H1 (cell line): ENCODE data around the gene MMP24OS. TPM values are rescaled to one million over a fixed set of nuclear protein-coding genes. Genes with fewer than 3 reads are reported as not detected.

ENCODE experiments used
- CTCF ChIA-PET: fragments of 300-600 bp; sonication (Branson Sonifier 250); formaldehyde crosslinking; loops from one replicate; lab custom pipeline; 2021; ENCODE audit not compliant: partially characterized antibody; lab: Charles Lee
- POLR2A ChIA-PET: fragments of 300-600 bp; sonication (Branson Sonifier 250); formaldehyde crosslinking; loops from one replicate; lab custom pipeline; 2021; ENCODE audit warnings: inconsistent platforms; ENCODE audit not compliant: partially characterized antibody; lab: Charles Lee
- DNase-seq, 2 experiments: peaks; one replicate each; pipeline versions ENCODE4 v3.0.0 to v3.0.0-alpha.2; 2010 to 2022; ENCODE audit warnings: low spot score in 2 of 2, low read depth in 1 of 2, mixed read lengths in 1 of 2
- FAIRE-seq: peaks from 2 replicates; lab custom pipeline; 2011; peaks lifted over from hg19 to GRCh38; lab: Jason Lieb, UNC
- H2AFZ ChIP-seq: 2 replicates; pipeline ENCODE4 v1.8.1; 2012; ENCODE audit warnings: low read length, inconsistent platforms
- H2AK5ac ChIP-seq: 2 replicates; pipeline ENCODE4 v1.6.1; 2013; ENCODE audit warnings: low read depth, low read length
- H2BK120ac ChIP-seq: replicated peaks from 2 replicates; pipeline ENCODE3; 2013; ENCODE audit warnings: low read depth, low read length, inconsistent platforms
- H2BK12ac ChIP-seq: 2 replicates; pipeline ENCODE4 v1.6.1; 2013; ENCODE audit warnings: low read depth, low read length
- H2BK15ac ChIP-seq: 2 replicates; pipeline ENCODE4 v1.6.1; 2013; ENCODE audit warnings: low read length
- H2BK20ac ChIP-seq: 2 replicates; pipeline ENCODE4 v1.6.1; 2013; ENCODE audit warnings: low read length
- H2BK5ac ChIP-seq: 2 replicates; pipeline ENCODE4 v1.6.1; 2013; ENCODE audit warnings: low read depth, low read length
- H3K14ac ChIP-seq: 2 replicates; pipeline ENCODE4 v1.6.1; 2013; ENCODE audit warnings: inconsistent platforms; ENCODE audit not compliant: insufficient read length
- H3K18ac ChIP-seq: 2 replicates; pipeline ENCODE4 v1.6.1; 2013; ENCODE audit warnings: low read length; ENCODE audit errors: extremely low read depth
- H3K23ac ChIP-seq: 2 replicates; pipeline ENCODE4 v1.6.1; 2013; ENCODE audit warnings: inconsistent platforms; ENCODE audit not compliant: insufficient read length
- H3K23me2 ChIP-seq: 2 replicates; pipeline ENCODE4 v1.6.1; 2013; ENCODE audit warnings: low read depth, low read length
- H3K27ac ChIP-seq: 2 replicates; pipeline ENCODE4 v1.6.1; 2011; ENCODE audit warnings: low read depth, low read length, inconsistent platforms
- H3K27me3 ChIP-seq, 4 experiments: replicated peaks in 1 of 4; 1 replicate in 1 of 4; 2 replicates in 3 of 4; pipeline versions ENCODE4 v1.6.1 to v1.8.1; 2011 to 2013; ENCODE audit warnings: low read length in 3 of 4, mild to moderate bottlenecking in 3 of 4, inconsistent platforms in 2 of 4, mixed read lengths in 2 of 4, moderate library complexity in 1 of 4; ENCODE audit not compliant: control insufficient read depth in 3 of 4, insufficient read depth in 3 of 4; ENCODE audit errors: extremely low read depth in 1 of 4
- H3K36me3 ChIP-seq, 4 experiments: 2 replicates each; pipeline versions ENCODE4 v1.6.1 to v1.8.1; 2011 to 2013; ENCODE audit warnings: mild to moderate bottlenecking in 4 of 4, low read length in 3 of 4, moderate library complexity in 2 of 4, control low read depth in 1 of 4, inconsistent platforms in 1 of 4; ENCODE audit not compliant: insufficient read depth in 4 of 4, control insufficient read depth in 2 of 4
- H3K4ac ChIP-seq: replicated peaks from 2 replicates; pipeline ENCODE3; 2013; ENCODE audit warnings: low read length, low read depth, mixed read lengths, inconsistent platforms; ENCODE audit not compliant: insufficient read length
- H3K4me1 ChIP-seq, 4 experiments: replicated peaks in 1 of 4; 1 replicate in 1 of 4; 2 replicates in 3 of 4; pipeline versions ENCODE4 v1.6.1 to v1.8.1; 2011 to 2013; ENCODE audit warnings: low read length in 3 of 4, inconsistent platforms in 2 of 4, mixed read lengths in 1 of 4; ENCODE audit not compliant: insufficient read depth in 4 of 4, control insufficient read depth in 3 of 4
- H3K4me2 ChIP-seq, 2 experiments: 2 replicates each; pipeline versions ENCODE4 v1.6.1 to v1.8.1; 2011 to 2013; ENCODE audit warnings: low read depth in 2 of 2, low read length in 2 of 2, control low read depth in 1 of 2, inconsistent platforms in 1 of 2, mild to moderate bottlenecking in 1 of 2; ENCODE audit not compliant: insufficient read depth in 1 of 2
- H3K4me3 ChIP-seq, 4 experiments: fragments of 200-600, 300-600 bp in 1 of 4; sonication (generic), shearing (Covaris generic), sonication (Bioruptor Twin) in 1 of 4; 2 replicates each; pipeline versions ENCODE4 v1.5.1 to v1.8.1; 2011 to 2016; ENCODE audit warnings: low read length in 4 of 4, low read depth in 3 of 4, control low read depth in 2 of 4, inconsistent platforms in 2 of 4, mild to moderate bottlenecking in 2 of 4, mixed read lengths in 1 of 4, moderate library complexity in 1 of 4; ENCODE audit not compliant: insufficient read depth in 2 of 4; ENCODE audit errors: extremely low read depth in 1 of 4
- H3K56ac ChIP-seq: replicated peaks from 2 replicates; pipeline ENCODE3; 2013; ENCODE audit warnings: low read depth, mild to moderate bottlenecking, mixed read lengths, low read length, inconsistent platforms; ENCODE audit not compliant: insufficient read length
- H3K79me1 ChIP-seq: 2 replicates; pipeline ENCODE4 v1.6.1; 2013; ENCODE audit warnings: low read depth, low read length, control low read depth
- H3K79me2 ChIP-seq, 2 experiments: 2 replicates each; pipeline versions ENCODE4 v1.6.1 to v1.8.1; 2012 to 2013; ENCODE audit warnings: low read length in 2 of 2, mild to moderate bottlenecking in 2 of 2, inconsistent platforms in 1 of 2; ENCODE audit not compliant: insufficient read depth in 2 of 2, control insufficient read depth in 1 of 2
- H3K9ac ChIP-seq, 4 experiments: replicated peaks in 1 of 4; 1 replicate in 1 of 4; 2 replicates in 3 of 4; pipeline versions ENCODE4 v1.6.1 to v1.8.1; 2011 to 2013; ENCODE audit warnings: low read depth in 3 of 4, low read length in 3 of 4, control low read depth in 2 of 4, mild to moderate bottlenecking in 2 of 4, moderate library complexity in 2 of 4, inconsistent platforms in 1 of 4; ENCODE audit errors: extremely low read depth in 1 of 4
- H3K9me3 ChIP-seq, 2 experiments: 2 replicates each; pipeline versions ENCODE4 v1.6.1 to v1.8.1; 2012 to 2013; ENCODE audit warnings: mild to moderate bottlenecking in 2 of 2, moderate library complexity in 2 of 2, control low read depth in 1 of 2, inconsistent platforms in 1 of 2, low read depth in 1 of 2, low read length in 1 of 2, mixed read lengths in 1 of 2; ENCODE audit not compliant: insufficient read depth in 2 of 2
- H4K20me1 ChIP-seq, 2 experiments: replicated peaks in 1 of 2; 2 replicates each; pipeline versions ENCODE3 to v1.8.1; 2011 to 2013; ENCODE audit warnings: inconsistent platforms in 2 of 2, low read length in 2 of 2, mild to moderate bottlenecking in 1 of 2; ENCODE audit not compliant: insufficient read depth in 2 of 2, control insufficient read depth in 1 of 2
- H4K5ac ChIP-seq: 2 replicates; pipeline ENCODE4 v1.6.1; 2013; ENCODE audit warnings: low read length, low read depth, mixed read lengths, inconsistent platforms; ENCODE audit not compliant: insufficient read length
- H4K8ac ChIP-seq: 2 replicates; pipeline ENCODE4 v1.8.0; 2013; ENCODE audit warnings: mild to moderate bottlenecking, moderate library complexity, low read length, inconsistent platforms; ENCODE audit not compliant: insufficient read depth; ENCODE audit errors: extremely low read depth
- H4K91ac ChIP-seq: replicated peaks from 2 replicates; pipeline ENCODE3; 2013; ENCODE audit warnings: low read length, mixed read lengths, inconsistent platforms; ENCODE audit not compliant: insufficient read length
- CREB1 ChIP-seq: IDR thresholded peaks from 2 replicates; pipeline ENCODE4 v1.6.1; 2012; ENCODE audit warnings: inconsistent platforms
- CTCF ChIP-seq, 3 experiments: IDR thresholded peaks; 1 replicate in 2 of 3; 2 replicates in 1 of 3; pipeline versions ENCODE4 v1.5.1 to v1.6.1; 2011; ENCODE audit warnings: low read length in 3 of 3, mild to moderate bottlenecking in 3 of 3, inconsistent platforms in 2 of 3, low read depth in 1 of 3, moderate library complexity in 1 of 3; ENCODE audit not compliant: insufficient read depth in 1 of 3; ENCODE audit errors: control extremely low read depth in 1 of 3
- EP300 ChIP-seq, 2 experiments: IDR thresholded peaks; 1 replicate in 1 of 2; 2 replicates in 1 of 2; pipeline ENCODE4 v1.6.1; 2011 to 2012; ENCODE audit warnings: low read depth in 2 of 2, low read length in 2 of 2, mild to moderate bottlenecking in 2 of 2, borderline replicate concordance in 1 of 2, inconsistent platforms in 1 of 2, moderate library complexity in 1 of 2
- KDM4A ChIP-seq: IDR thresholded peaks from one replicate; pipeline ENCODE4 v1.7.1; 2012; ENCODE audit warnings: low read depth, mild to moderate bottlenecking, moderate library complexity, low read length, inconsistent platforms; ENCODE audit not compliant: severe bottlenecking
- MAFK ChIP-seq: IDR thresholded peaks from 2 replicates; pipeline ENCODE4 v1.6.1; 2012; ENCODE audit warnings: low read depth, mild to moderate bottlenecking, improper control_type of control experiment, low read length
- RNF2 ChIP-seq: fragments of 200-900, 300-1000 bp; sonication (generic); IDR thresholded peaks from 2 replicates; pipeline ENCODE4 v1.7.1; 2016; ENCODE audit warnings: borderline replicate concordance, low read depth, mild to moderate bottlenecking, antibody characterized with exemption, low read length; ENCODE audit not compliant: poor library complexity, severe bottlenecking; ENCODE audit errors: missing control alignments
- RXRA ChIP-seq: IDR thresholded peaks from 2 replicates; pipeline ENCODE4 v1.6.1; 2011; ENCODE audit warnings: low read depth, mild to moderate bottlenecking, low read length, moderate library complexity; ENCODE audit not compliant: insufficient read depth
- WGBS, 2 experiments: shearing (Covaris generic) in 1 of 2; methylation state at CpG; one replicate each; pipeline versions ENCODE4 v1.1.6 to v1.1.7; 2013 to 2015; ENCODE audit warnings: low lambda C conversion rate in 2 of 2, mixed read lengths in 2 of 2, inconsistent platforms in 1 of 2, low coverage in 1 of 2, missing lambda C conversion rate in 1 of 2; ENCODE audit not compliant: insufficient replicate concordance in 2 of 2, insufficient coverage in 1 of 2, insufficient read length in 1 of 2; ENCODE audit errors: extremely low coverage in 1 of 2, missing lambda C conversion rate in 1 of 2; 5-methylcytosine and 5-hydroxymethylcytosine counted together
- polyA plus RNA-seq, 7 experiments: library from polyadenylated mRNA; depleted of rRNA in 3 of 7; stranded (reverse) in 5 of 7; unstranded in 2 of 7; fragments of >200 nt in 5 of 7; fragments of 200-250 nt in 2 of 7; gene quantifications; 1 replicate in 5 of 7; 2 replicates in 1 of 7; 4 replicates in 1 of 7; pipeline versions ENCODE4 v1.2.1 to v1.2.3, GENCODE V29; 2011 to 2013; ENCODE audit warnings: missing spikeins in 2 of 7, mixed read lengths in 2 of 7
- total RNA-seq: library from RNA; stranded (reverse); fragmentation: NEBNext Ultra II Directional; extraction: Animal tissue kit (Norgen Biotek cat#: 25700); gene quantifications from 2 replicates; pipeline ENCODE4 v1.2.1, GENCODE V29; 2021

Gene MMP24OS
- total and polyA plus RNA-seq, 2 of the 8 experiments (the other 6 are each of a cell fraction or from before 2014, with no cell fraction given), result 19.0 to 21.3 TPM

DNA sequence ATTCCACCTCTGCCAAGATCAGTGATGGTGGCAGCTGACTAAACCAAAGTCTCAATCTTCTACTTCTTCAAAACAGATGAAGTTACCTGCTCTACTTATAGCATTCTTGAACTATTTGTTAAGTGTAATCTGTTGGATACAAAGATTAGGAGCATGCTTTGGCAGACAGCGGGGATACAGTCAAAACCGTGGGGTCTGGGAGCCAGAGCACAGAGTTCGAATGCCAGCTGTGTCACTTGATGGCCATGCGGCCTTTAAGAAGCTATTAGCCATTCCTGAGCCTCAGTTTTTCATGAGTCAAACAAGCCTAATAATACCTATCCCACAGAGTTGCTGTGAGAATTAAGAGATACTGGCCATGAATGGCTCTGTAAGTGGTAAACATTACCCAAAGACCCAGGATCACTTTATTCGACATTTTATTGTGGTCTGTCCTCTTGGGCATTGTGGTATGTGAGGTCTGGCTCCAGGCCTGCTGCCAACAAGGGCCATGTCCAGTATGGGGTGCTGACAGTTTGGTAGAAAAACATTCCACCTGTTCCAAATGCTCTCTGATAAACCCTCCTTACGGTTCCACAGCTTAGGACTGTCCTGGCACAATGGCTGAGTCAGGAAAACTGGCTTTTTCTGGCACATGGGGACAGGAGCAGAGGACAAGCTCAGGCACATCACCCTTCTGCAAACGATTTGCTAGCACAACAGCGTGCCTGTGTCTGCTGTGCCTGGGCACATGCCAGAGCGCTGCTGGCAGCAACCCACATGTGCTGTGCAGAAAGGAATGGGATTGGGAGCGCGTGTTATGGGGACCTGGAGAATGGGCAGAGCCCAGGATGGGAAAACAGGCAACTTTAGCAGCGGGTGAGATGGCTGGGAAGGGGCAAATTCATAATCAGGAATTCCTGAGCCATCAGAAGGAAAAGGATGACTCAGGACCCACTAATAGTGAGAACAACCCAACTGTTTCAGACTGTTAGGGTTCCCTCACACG, 30.0 kb upstream of the MMP24OS start:
- Histone ChIP-seq H3K23me2 (no peaks in the 10 kb centered on the region), H3K79me2 (no peaks in the 10 kb centered on the region), H4K8ac (peak overlapping the region; percentile 66; the same call in 1 of the 2 replicates), H3K4me3 (no peak overlapping the region), H4K5ac (no peak overlapping the region), H2BK15ac (peak overlapping the region; percentile 31; the same call in 1 of the 2 replicates), H3K27ac (no peak overlapping the region), H3K9me3 (no peaks in the 10 kb centered on the region), H4K20me1 (no peaks in the 10 kb centered on the region), H3K18ac (no peak overlapping the region), H3K36me3 (no peaks in the 10 kb centered on the region), H3K4me1 (peaks cover 4 to 9% (median 6%) of the 10 kb centered on the region in 4 experiments; a peak in 4 of 7 replicates), H2AFZ (no peak overlapping the region), H2BK12ac (no peak overlapping the region), H3K9ac (no peak overlapping the region), H3K56ac (no peak overlapping the region), H3K4me2 (no peak overlapping the region), H4K91ac (no peak overlapping the region), H3K23ac (no peak overlapping the region), H3K4ac (no peak overlapping the region), H3K79me1 (no peaks in the 10 kb centered on the region), H2BK20ac (no peak overlapping the region), H3K14ac (no peak overlapping the region), H2AK5ac (no peak overlapping the region), H2BK120ac (no peak overlapping the region), H2BK5ac (peak overlapping the region; percentile 18; the same call in 1 of the 2 replicates), H3K27me3 (no peaks in the 10 kb centered on the region)
- no peak for DNase-seq
- FAIRE-seq, result no peak
- CTCF ChIA-PET, result interaction anchor here (0.6 to 13.8 kb wide), 22 partner anchors 12 to 434 kb away, joined by 3 to 141 read pairs (median 4); partner anchors contain the start of genes EIF6, FAM83C and MMP24OS
- WGBS, 2 experiments, result 88% methylated on average over 13 of the region's 13 CpGs; no CpG with 5 or more reads in 1 of the 2 experiments
- POLR2A ChIA-PET, result interaction anchor here (1.0 to 1.4 kb wide), 5 partner anchors 10 to 45 kb away, joined by 3 to 5 read pairs (median 3); partner anchors contain the start of gene EIF6
- TF ChIP-seq CREB1 (no peak), EP300 (IDR thresholded peaks at IDR 0.05; ENCODE audit: borderline replicate concordance in 1 of 2, low read depth in 2 of 2, low read length in 2 of 2) (no peak), MAFK (no peak), RNF2 (no peak), KDM4A (no peak), CTCF (IDR thresholded peaks at IDR 0.05; ENCODE audit: control extremely low read depth in 1 of 3, insufficient read depth in 1 of 3, low read depth in 1 of 3, low read length in 3 of 3) (no peak), RXRA (no peak)
